WTC11 (cell line): ENCODE data around the gene CRAT.

Experiments
- CBFB ChIP-seq: sonication (generic); formaldehyde crosslinking; IDR thresholded peaks from 2 replicates; pipeline ENCODE4 v1.8.1; 2022; ENCODE audit warnings: mild to moderate bottlenecking, low read depth, missing genetic modification reagents
- CTCF ChIP-seq: fragments of 200-600 bp; IDR thresholded peaks from 2 replicates; pipeline ENCODE4 v1.8.0; 2022; ENCODE audit warnings: antibody characterized with exemption
- E2F5 ChIP-seq: sonication (generic); formaldehyde crosslinking; IDR thresholded peaks from 2 replicates; pipeline ENCODE4 v1.8.1; 2022; ENCODE audit warnings: mild to moderate bottlenecking, moderate library complexity, missing genetic modification reagents
- ELF4 ChIP-seq: sonication (generic); formaldehyde crosslinking; IDR thresholded peaks from 2 replicates; pipeline ENCODE4 v1.8.1; 2022; ENCODE audit warnings: low read depth, mild to moderate bottlenecking, moderate library complexity, missing genetic modification reagents
- GABPB1 ChIP-seq: sonication (generic); formaldehyde crosslinking; IDR thresholded peaks from 2 replicates; pipeline ENCODE4 v1.8.1; 2023; ENCODE audit warnings: mild to moderate bottlenecking, missing genetic modification reagents
- MAX ChIP-seq: sonication (generic); formaldehyde crosslinking; IDR thresholded peaks from 2 replicates; pipeline ENCODE4 v1.8.0; 2022; ENCODE audit warnings: mild to moderate bottlenecking, missing genetic modification reagents
- TP53 ChIP-seq: sonication (generic); formaldehyde crosslinking; IDR thresholded peaks from 2 replicates; pipeline ENCODE4 v1.8.1; 2023; ENCODE audit warnings: mild to moderate bottlenecking, missing genetic modification reagents
- ZBTB21 ChIP-seq: sonication (generic); formaldehyde crosslinking; IDR thresholded peaks from 2 replicates; pipeline ENCODE4 v1.8.1; 2023; ENCODE audit warnings: mild to moderate bottlenecking, missing genetic modification reagents, borderline replicate concordance

- TF ChIP-seq E2F5 (CRISPR knock-in tag) (no peak), GABPB1 (CRISPR knock-in tag) (no peak), CTCF (no peak), ELF4 (no peak), MAX (no peak), TP53 (CRISPR knock-in tag) (no peak), ZBTB21 (CRISPR knock-in tag) (no peak), CBFB (no peak)
Observed at GRCh38 chr9:129053020-129053419, 57.6 kb downstream of the CRAT start.
